Stomach smooth muscle (tissue), 2 donors: ENCODE measurements around the gene ATXN1.

ENCODE experiments used
- H3K27ac ChIP-seq: one replicate; pipeline ENCODE4 v1.7.0; 2013; ENCODE audit warnings: mild to moderate bottlenecking, low read length, inconsistent platforms
- H3K27me3 ChIP-seq, 2 donors: one replicate each; pipeline ENCODE4 v1.7.0; 2013; ENCODE audit warnings: low read length in 2 of 2; ENCODE audit not compliant: insufficient read depth in 2 of 2, control insufficient read depth in 1 of 2
- H3K36me3 ChIP-seq, 2 donors: one replicate each; pipeline ENCODE4 v1.7.0; 2013; ENCODE audit warnings: low read length in 2 of 2; ENCODE audit not compliant: control insufficient read depth in 2 of 2, insufficient read depth in 2 of 2
- H3K4me1 ChIP-seq: one replicate; pipeline ENCODE4 v1.7.0; 2013; ENCODE audit warnings: low read length; ENCODE audit not compliant: control insufficient read depth, insufficient read depth
- H3K4me3 ChIP-seq, 2 donors: one replicate each; pipeline ENCODE4 v1.7.0; 2013; ENCODE audit warnings: low read length in 2 of 2
- H3K9ac ChIP-seq, 2 donors: one replicate each; pipeline ENCODE4 v1.7.0; 2013; ENCODE audit warnings: low read length in 2 of 2, mild to moderate bottlenecking in 1 of 2
- H3K9me3 ChIP-seq, 2 donors: one replicate each; pipeline ENCODE4 v1.7.0; 2013; ENCODE audit warnings: low read length in 2 of 2; ENCODE audit not compliant: control insufficient read depth in 2 of 2
- donor health status: healthy.
- donor health status: Pancreatic carcinoma.

ATXN1 gene

DNA sequence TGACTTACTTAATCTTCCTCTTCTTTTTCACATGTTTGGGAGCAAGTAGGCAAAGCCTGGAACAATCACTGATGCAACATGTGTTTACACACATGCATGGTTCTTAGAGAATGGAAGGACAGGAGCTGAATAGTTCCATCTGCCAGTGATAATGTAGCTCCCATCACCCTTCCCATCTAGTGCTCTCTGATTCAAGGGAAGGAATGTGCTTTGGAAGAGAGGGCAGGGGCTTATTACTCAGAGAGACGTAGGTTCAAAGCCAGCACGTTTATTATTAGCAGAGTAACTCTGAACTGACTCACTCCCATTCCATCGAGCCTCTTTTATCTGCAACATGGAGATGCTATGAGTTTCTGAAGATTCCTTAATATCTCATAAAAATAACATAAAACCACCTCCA is 311.0 kb downstream of the ATXN1 start:
- Histone ChIP-seq H3K36me3 (no peaks in the 10 kb centered on the region), H3K27ac (no peak overlapping the region), H3K9ac (no peak overlapping the region)

DNA sequence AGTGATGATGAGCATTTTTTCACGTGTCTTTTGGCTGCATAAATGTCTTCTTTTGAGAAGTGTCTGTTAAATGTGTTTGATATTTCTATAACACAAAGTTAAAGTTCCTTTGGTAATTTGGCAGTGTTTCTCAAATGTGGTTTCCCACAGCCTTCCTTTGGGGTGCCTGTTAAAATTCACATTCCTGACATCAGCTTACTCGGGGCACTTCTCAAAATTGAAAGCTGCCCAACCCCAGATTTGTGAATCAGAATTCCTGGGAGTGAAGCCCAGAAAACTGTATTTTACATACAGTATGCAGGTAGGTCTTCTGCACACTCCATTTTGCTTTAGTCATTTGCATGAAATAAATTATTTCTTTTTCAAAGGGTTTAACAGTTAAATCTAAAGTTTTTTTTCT is 315.0 kb downstream of the ATXN1 start:
- no peak overlapping the region for H3K9ac ChIP-seq
- H3K36me3 ChIP-seq = no peaks in the 10 kb centered on the region
- no peak overlapping the region for H3K4me3 ChIP-seq
- H3K4me1 ChIP-seq = no peaks in the 10 kb centered on the region
- H3K27ac ChIP-seq = no peak overlapping the region
- H3K9me3 ChIP-seq = no peaks in the 10 kb centered on the region
- no peaks in the 10 kb centered on the region for H3K27me3 ChIP-seq

More for the DNA sequence above, 311.0 kb downstream of the ATXN1 start:
- no peak overlapping the region for H3K4me3 ChIP-seq
- no peaks in the 10 kb centered on the region for H3K9me3 ChIP-seq
- H3K27me3 ChIP-seq = no peaks in the 10 kb centered on the region
- H3K4me1 ChIP-seq = peaks cover 12% of the 10 kb centered on the region

DNA sequence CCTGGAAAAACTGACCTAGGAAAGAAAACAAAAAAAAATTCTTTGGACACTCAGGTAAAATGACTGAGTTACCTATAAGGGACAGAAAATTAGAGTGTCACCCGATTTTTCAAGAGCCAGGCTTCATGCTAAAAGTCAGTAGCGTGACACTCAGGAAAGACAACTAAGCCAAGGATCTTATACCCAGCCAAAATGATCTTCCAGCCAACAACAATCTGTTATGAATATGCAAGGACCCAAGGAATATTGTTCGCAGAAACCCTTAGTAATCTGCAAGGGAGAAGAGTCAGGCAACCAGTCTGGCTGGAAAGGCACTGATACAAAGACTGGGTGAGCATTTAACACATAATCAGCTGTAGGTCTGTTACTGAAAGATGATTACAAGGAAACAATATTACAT is 319.2 kb downstream of the ATXN1 start:
- Histone ChIP-seq H3K9me3 (no peaks in the 10 kb centered on the region), H3K27ac (no peak overlapping the region), H3K9ac (no peak overlapping the region), H3K36me3 (no peaks in the 10 kb centered on the region), H3K27me3 (no peaks in the 10 kb centered on the region), H3K4me1 (no peaks in the 10 kb centered on the region), H3K4me3 (no peak overlapping the region)

DNA sequence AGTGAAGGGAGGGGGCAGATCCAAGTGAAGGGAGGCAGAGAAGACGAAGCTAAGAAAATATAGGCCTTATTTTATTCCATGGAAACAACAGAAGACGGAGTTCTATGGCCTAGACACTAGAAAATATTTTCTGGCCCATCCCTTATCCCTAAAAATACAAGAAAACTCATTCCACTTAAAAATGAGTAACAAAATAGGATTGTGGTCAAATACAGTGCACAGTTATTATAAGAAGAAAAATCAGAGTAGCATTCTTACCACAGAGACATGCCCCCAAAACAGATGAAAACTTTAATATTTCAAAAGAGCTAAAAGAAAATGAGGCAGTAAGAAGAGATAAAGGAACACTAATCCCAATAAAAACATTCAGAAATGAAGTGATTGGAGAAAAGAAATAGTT is 320.0 kb downstream of the ATXN1 start:
- Histone ChIP-seq H3K36me3 (no peaks in the 10 kb centered on the region), H3K4me1 (no peaks in the 10 kb centered on the region), H3K9ac (no peak overlapping the region), H3K4me3 (no peak overlapping the region), H3K27ac (no peak overlapping the region), H3K9me3 (no peaks in the 10 kb centered on the region), H3K27me3 (no peaks in the 10 kb centered on the region)

DNA sequence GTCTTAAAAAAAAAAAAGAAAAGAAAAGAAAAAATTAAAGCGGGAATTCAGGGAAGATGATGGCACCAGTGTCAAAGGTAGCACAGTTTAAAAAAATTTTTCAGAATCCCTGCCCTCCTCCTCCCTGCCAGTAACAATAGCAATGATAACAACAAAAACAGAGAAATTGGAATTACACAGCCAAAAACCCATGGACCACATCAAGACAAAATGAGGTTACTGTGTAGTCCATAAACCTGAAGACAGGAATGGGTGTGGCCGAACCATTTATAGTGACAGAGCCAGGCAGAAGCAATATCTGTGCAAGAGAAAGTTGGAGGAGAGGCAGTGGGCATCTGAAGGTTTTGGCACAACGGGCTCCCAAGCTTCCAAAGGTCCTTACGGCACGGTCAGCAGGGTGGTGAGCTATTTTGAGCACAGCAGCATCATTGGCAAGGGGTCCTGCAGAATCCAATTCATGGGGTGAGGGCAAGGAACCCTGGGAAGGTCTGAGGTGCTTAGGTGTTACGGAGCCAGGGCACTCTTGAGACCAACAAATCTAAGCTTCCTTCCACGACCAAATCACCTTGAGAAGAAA is 320.5 kb downstream of the ATXN1 start:
- Histone ChIP-seq H3K4me1 (no peaks in the 10 kb centered on the region), H3K4me3 (no peak overlapping the region), H3K27ac (no peak overlapping the region), H3K9me3 (no peaks in the 10 kb centered on the region), H3K9ac (no peak overlapping the region), H3K27me3 (no peaks in the 10 kb centered on the region), H3K36me3 (no peaks in the 10 kb centered on the region)

DNA sequence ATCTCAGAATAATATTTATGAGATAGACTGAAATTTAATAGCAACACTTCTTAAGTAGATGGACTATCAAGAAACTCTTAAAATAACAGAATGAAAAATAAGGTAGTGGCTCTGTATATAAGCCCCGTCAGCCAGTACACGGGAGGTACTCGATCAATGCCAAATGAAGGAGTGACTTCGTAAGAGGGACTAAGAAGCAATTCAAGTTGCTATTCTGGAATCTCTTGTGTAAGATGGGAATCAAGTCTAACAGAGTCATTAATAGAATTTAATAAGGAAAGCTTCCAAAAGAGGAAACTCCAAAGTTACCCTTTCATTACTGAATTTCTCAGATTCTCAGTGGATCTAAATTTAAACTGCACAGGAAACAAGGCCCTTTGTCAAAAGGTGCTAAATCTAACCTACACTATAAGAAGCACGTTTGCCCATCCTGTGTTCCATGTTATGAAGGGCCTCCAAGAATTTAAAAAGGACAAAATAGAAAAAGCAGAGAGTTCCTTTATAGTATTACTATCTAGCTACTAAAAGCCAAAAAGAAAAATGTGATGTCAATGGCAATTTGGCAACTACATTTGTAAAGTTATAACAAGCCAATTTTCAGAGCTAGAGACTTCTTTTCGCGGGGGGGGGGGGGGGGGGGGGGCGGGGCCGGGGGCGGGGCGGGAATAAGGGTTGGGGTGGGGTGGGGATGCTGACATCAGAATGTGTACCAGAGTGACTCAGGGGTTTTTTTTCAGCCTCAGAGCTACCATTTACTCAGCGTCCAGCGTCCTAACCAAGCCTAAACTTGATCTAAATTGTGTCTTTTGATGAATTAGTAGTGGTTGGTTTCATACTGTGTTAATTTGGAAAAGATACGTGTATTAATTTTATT is 322.3 kb downstream of the ATXN1 start:
- Histone ChIP-seq H3K9me3 (no peaks in the 10 kb centered on the region), H3K9ac (no peak overlapping the region), H3K27me3 (no peaks in the 10 kb centered on the region), H3K36me3 (no peaks in the 10 kb centered on the region), H3K4me1 (peaks cover under 1% of the 10 kb centered on the region), H3K4me3 (no peak overlapping the region), H3K27ac (no peak overlapping the region)

DNA sequence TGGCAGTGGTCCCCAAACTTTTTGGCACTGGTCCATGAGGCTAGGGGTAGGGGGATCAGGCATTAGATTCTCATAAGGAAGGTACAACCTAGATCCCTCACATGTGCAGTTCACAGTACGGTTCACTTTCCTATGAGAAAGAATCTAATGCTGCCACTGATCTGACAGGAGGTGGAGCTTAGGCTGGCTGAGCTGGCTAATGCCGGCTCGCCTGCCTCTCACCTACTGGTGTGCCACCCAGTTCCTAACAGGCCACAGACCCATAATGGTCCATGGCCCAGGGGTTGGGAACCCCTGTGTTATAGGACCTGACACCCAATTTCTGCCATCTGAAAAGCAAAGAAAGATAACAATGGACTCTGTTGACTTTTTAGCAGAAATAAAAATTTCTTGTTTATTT is 323.3 kb downstream of the ATXN1 start:
- no peak overlapping the region for H3K4me3 ChIP-seq
- H3K36me3 ChIP-seq = no peaks in the 10 kb centered on the region
- no peak overlapping the region for H3K27ac ChIP-seq
- H3K27me3 ChIP-seq = no peaks in the 10 kb centered on the region
- no peaks in the 10 kb centered on the region for H3K9me3 ChIP-seq
- H3K9ac ChIP-seq = no peak overlapping the region
- peaks cover 9% of the 10 kb centered on the region for H3K4me1 ChIP-seq

DNA sequence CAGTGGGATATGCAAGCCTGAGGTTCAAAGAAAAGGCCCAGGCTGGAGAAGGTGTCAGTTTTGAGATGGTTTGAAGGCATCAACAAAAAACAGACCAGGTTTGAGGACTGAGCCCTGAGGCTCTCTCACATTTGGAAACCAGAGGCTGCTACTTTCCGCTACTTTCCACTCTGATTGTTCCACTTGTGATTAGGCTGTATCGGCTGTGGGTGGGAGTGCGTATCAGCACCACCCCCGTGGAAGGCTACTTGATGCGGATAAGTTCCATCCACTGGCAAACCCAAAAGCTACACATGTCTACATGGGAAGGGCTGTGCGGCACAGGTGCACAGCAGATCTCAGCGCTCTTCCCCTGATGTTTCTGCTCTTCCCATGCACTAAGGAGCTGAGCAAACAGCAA is 324.2 kb downstream of the ATXN1 start:
- peaks cover 9% of the 10 kb centered on the region for H3K4me1 ChIP-seq
- no peaks in the 10 kb centered on the region for H3K9me3 ChIP-seq
- no peak overlapping the region for H3K9ac ChIP-seq
- no peak overlapping the region for H3K4me3 ChIP-seq
- no peak overlapping the region for H3K27ac ChIP-seq
- H3K27me3 ChIP-seq = no peaks in the 10 kb centered on the region
- H3K36me3 ChIP-seq = no peaks in the 10 kb centered on the region

DNA sequence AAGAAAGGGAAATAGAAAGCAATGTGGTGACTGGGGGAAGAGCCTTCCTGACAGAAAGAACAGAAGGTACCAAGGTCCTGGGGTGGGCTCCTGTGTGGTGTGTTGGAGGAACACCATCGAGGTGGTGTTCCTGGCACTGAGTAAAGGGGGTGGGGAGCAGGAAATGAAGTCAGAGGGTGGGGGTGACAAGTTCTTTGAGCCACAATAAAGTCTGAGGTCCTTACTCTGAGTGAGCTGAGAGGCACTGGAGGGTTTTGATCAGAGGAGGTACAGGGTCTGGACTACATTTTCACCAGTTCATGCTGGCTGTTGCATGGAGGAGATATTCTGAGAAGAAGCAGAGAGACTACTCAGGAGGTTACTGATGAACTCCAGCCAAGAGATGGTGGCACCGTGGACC is 324.7 kb downstream of the ATXN1 start:
- H3K36me3 ChIP-seq = no peaks in the 10 kb centered on the region
- no peaks in the 10 kb centered on the region for H3K9me3 ChIP-seq
- no peak overlapping the region for H3K27ac ChIP-seq
- H3K4me1 ChIP-seq = peaks cover 9% of the 10 kb centered on the region
- H3K4me3 ChIP-seq = no peak overlapping the region
- no peaks in the 10 kb centered on the region for H3K27me3 ChIP-seq
- H3K9ac ChIP-seq = no peak overlapping the region

DNA sequence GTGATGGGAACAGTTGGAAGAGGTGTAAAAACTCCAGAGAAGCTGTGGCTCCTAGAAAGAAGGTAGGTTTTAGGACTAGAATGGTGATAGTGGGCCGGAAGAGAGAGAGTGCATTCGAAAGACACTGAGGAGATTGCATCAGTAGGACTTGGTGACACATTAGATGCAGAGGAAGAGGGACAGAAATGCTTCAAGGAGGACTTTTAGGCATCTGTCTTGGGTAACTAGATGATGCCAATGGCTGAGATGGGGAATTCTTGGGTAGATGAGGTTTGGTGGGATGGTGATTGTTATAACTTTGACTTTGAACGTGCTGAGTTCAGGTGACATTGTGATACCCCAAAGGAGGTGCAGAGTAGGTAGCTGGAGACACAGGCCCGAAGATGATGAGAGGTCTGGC is 326.4 kb downstream of the ATXN1 start:
- no peaks in the 10 kb centered on the region for H3K27me3 ChIP-seq
- no peaks in the 10 kb centered on the region for H3K9me3 ChIP-seq
- H3K9ac ChIP-seq = no peak overlapping the region
- no peak overlapping the region for H3K27ac ChIP-seq
- no peaks in the 10 kb centered on the region for H3K36me3 ChIP-seq
- H3K4me3 ChIP-seq = no peak overlapping the region
- peaks cover 11% of the 10 kb centered on the region for H3K4me1 ChIP-seq

DNA sequence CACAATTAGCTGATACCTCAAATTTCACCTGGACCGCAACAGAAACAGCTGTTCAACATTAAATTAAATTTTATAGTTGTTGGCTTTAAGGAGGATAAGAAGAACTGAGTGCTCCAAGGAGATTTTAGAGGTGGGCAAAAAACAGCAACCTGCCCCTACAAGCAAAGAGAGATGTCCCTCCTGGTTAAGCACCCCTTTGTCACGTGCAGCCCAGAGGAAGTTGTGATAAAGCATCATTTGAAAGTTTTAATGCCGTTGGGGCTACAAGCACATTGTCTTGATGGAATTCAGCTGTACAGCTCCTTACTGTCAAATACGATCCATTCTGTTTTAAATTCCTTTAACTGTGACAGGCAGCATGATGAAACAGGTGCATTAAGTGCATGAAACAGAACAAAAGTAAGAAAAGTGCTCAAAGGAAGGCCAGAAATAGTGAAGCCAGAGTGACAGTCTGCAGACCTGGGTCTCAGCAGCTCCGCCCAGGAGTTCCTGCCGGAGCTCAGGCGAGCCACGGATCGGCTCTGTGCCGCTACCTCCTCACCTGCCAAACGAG is 327.8 kb downstream of the ATXN1 start:
- peaks cover 11% of the 10 kb centered on the region for H3K4me1 ChIP-seq
- H3K9ac ChIP-seq = no peak overlapping the region
- H3K27me3 ChIP-seq = no peaks in the 10 kb centered on the region
- no peaks in the 10 kb centered on the region for H3K9me3 ChIP-seq
- H3K36me3 ChIP-seq = no peaks in the 10 kb centered on the region
- H3K27ac ChIP-seq = no peak overlapping the region
- H3K4me3 ChIP-seq = no peak overlapping the region
